Suprapubic skin (tissue), 4 donors: ENCODE results near the gene ACTL10.

Experiments
- POLR2A ChIP-seq, 2 donors: fragments of 450-650 bp; IDR thresholded peaks; one replicate each; pipeline ENCODE4 v1.6.1; 2017; ENCODE audit warnings: antibody characterized with exemption in 2 of 2, mild to moderate bottlenecking in 2 of 2, moderate library complexity in 2 of 2
- POLR2AphosphoS5 ChIP-seq, 3 donors: sonication (generic); formaldehyde crosslinking; IDR thresholded peaks; one replicate each; pipeline ENCODE4 v1.6.1; 2017; ENCODE audit warnings: antibody characterized with exemption in 3 of 3

DNA sequence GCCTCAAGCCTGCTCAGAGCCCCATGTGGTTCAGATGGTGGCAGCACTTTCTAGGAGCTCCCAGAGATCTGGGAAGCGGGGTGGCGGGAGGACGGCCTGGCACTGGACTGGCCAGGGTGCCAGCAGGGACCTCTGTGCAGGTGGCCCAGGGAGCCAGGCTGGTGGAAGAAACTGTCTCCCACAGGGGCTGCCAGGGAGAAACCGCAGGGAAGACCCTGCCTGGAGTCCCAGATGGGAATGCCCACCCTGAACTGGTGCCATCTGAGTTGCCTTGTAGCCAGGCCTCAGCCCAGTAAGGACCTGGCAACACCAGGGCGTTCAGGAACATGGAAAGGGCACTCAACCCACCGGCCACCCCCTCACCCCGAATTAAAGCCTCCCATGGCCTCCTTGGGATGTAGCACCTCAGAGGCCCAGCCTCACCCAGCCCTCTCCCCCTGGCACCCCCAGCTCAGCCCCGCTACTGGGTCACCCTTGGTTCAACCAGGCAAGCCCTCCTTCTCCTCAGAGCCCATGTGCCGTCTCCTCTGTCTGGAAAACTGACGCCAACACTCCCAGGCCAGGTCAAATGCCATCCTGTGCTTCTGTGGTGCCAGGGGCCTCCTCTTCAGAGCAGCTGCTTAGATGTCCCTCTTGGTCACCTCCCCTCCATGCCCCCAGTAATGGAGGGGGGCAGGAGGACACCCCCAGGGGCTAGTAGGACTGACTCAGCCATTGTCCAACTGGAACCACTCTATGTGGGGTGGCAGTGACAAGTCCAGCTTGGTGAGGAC, 10.5 kb upstream of the ACTL10 start:
- TF ChIP-seq POLR2AphosphoS5 (IDR thresholded peaks at IDR 0.05), result no peak
- no peak for TF ChIP-seq POLR2A (IDR thresholded peaks at IDR 0.05)
